Astrocyte (in vitro differentiated cells and primary cell): ENCODE measurements around the gene TPH2. TPM values are rescaled to one million over a fixed set of nuclear protein-coding genes. Genes with fewer than 3 reads are reported as not detected.

ENCODE experiments used
- DNase-seq: peaks from one replicate; pipeline ENCODE4 v3.0.0-alpha.2; 2010; ENCODE audit warnings: low read depth
- FAIRE-seq: peaks from 2 replicates; lab custom pipeline; 2011; peaks lifted over from hg19 to GRCh38; lab: Jason Lieb, UNC
- H2AFZ ChIP-seq: 2 replicates; pipeline ENCODE4 v1.6.0; 2012; ENCODE audit warnings: low read depth, low read length, inconsistent platforms
- H3K27ac ChIP-seq: 2 replicates; pipeline ENCODE4 v1.5.1; 2011; ENCODE audit warnings: low read depth, low read length, inconsistent platforms
- H3K27me3 ChIP-seq: 2 replicates; pipeline ENCODE4 v1.6.0; 2011; ENCODE audit warnings: low read length, inconsistent platforms; ENCODE audit not compliant: insufficient read depth
- H3K36me3 ChIP-seq: 2 replicates; pipeline ENCODE4 v1.5.1; 2011; ENCODE audit warnings: low read length, inconsistent platforms; ENCODE audit not compliant: insufficient read depth
- H3K4me1 ChIP-seq: 2 replicates; pipeline ENCODE4 v1.5.1; 2011; ENCODE audit warnings: low read length, inconsistent platforms; ENCODE audit not compliant: insufficient read depth
- H3K4me2 ChIP-seq: 2 replicates; pipeline ENCODE4 v1.6.0; 2012; ENCODE audit warnings: low read length, inconsistent platforms
- H3K4me3 ChIP-seq: 2 replicates; pipeline ENCODE4 v1.5.1; 2011; ENCODE audit warnings: low read depth, mild to moderate bottlenecking, low read length, inconsistent platforms; ENCODE audit not compliant: insufficient read depth
- H3K79me2 ChIP-seq: 2 replicates; pipeline ENCODE4 v1.6.0; 2012; ENCODE audit warnings: mild to moderate bottlenecking, low read length, inconsistent platforms; ENCODE audit not compliant: insufficient read depth
- H3K9ac ChIP-seq: 2 replicates; pipeline ENCODE4 v1.6.0; 2012; ENCODE audit warnings: mild to moderate bottlenecking, low read length, inconsistent platforms
- H3K9me3 ChIP-seq: 2 replicates; pipeline ENCODE4 v1.5.1; 2012; ENCODE audit warnings: low read depth, mild to moderate bottlenecking, low read length, inconsistent platforms; ENCODE audit not compliant: insufficient read depth
- H4K20me1 ChIP-seq: 2 replicates; pipeline ENCODE4 v1.6.0; 2012; ENCODE audit warnings: low read length, inconsistent platforms; ENCODE audit not compliant: insufficient read depth
- H3K27ac Mint-ChIP-seq: one replicate; pipeline ENCODE4 v1.8.0; 2021; ENCODE audit warnings: mild to moderate bottlenecking, mixed read lengths; ENCODE audit not compliant: unreplicated experiment
- H3K27me3 Mint-ChIP-seq: one replicate; pipeline ENCODE4 v1.8.0; 2021; ENCODE audit warnings: low read depth, mixed read lengths; ENCODE audit not compliant: unreplicated experiment
- H3K36me3 Mint-ChIP-seq: one replicate; pipeline ENCODE4 v1.8.0; 2021; ENCODE audit warnings: low read depth, mixed read lengths; ENCODE audit not compliant: unreplicated experiment
- H3K4me1 Mint-ChIP-seq: one replicate; pipeline ENCODE4 v1.8.0; 2021; ENCODE audit warnings: low read depth, mixed read lengths; ENCODE audit not compliant: unreplicated experiment
- H3K4me3 Mint-ChIP-seq: one replicate; pipeline ENCODE4 v1.8.0; 2021; ENCODE audit warnings: mild to moderate bottlenecking, moderate library complexity, mixed read lengths; ENCODE audit not compliant: unreplicated experiment
- H3K9me3 Mint-ChIP-seq: one replicate; pipeline ENCODE4 v1.8.0; 2021; ENCODE audit warnings: mild to moderate bottlenecking, mixed read lengths; ENCODE audit not compliant: unreplicated experiment
- CTCF ChIP-seq: IDR thresholded peaks from 2 replicates; pipeline ENCODE4 v1.5.1; 2011; ENCODE audit warnings: low read depth, mild to moderate bottlenecking, inconsistent platforms, low read length, moderate library complexity; ENCODE audit not compliant: insufficient read depth
- EZH2 ChIP-seq: IDR thresholded peaks from 2 replicates; pipeline ENCODE4 v1.6.1; 2012; ENCODE audit warnings: mild to moderate bottlenecking, low read length, inconsistent platforms; ENCODE audit not compliant: insufficient read depth
- total RNA-seq: library from RNA; stranded (reverse); gene quantifications from 2 replicates; pipeline ENCODE4 v1.2.1, GENCODE V29; 2021

TPH2 gene
- total RNA-seq, 1 donor from 2014 or later, result 0.30 TPM

GRCh38 chr12:71935594-71935993 is 3.1 kb upstream of the TPH2 start:
- H3K27me3 Mint-ChIP-seq, result no peaks in the 10 kb centered on the region
- H3K36me3 Mint-ChIP-seq, result no peaks in the 10 kb centered on the region
- H3K4me1 Mint-ChIP-seq, result peaks cover 4% of the 10 kb centered on the region

GRCh38 chr12:71940068-71940467 is 1.4 kb downstream of the TPH2 start:
- Histone ChIP-seq H3K27ac (no peak overlapping the region), H4K20me1 (no peaks in the 10 kb centered on the region), H3K9me3 (no peaks in the 10 kb centered on the region), H3K4me2 (no peak overlapping the region), H3K4me3 (no peak overlapping the region), H3K4me1 (no peaks in the 10 kb centered on the region), H3K27me3 (peaks cover 2% of the 10 kb centered on the region), H3K9ac (no peak overlapping the region), H2AFZ (no peak overlapping the region), H3K79me2 (no peaks in the 10 kb centered on the region), H3K36me3 (no peaks in the 10 kb centered on the region)
- FAIRE-seq (no peak), DNase-seq (no peak)
- Mint-ChIP-seq H3K4me1 (no peaks in the 10 kb centered on the region), H3K27me3 (no peaks in the 10 kb centered on the region), H3K4me3 (no peak overlapping the region), H3K36me3 (no peaks in the 10 kb centered on the region), H3K27ac (no peak overlapping the region), H3K9me3 (peaks cover 1% of the 10 kb centered on the region)
- no peak for TF ChIP-seq CTCF
- no peak for TF ChIP-seq EZH2

More at GRCh38 chr12:71935594-71935993, 3.1 kb upstream of the TPH2 start:
- Histone ChIP-seq H3K4me2 (no peak overlapping the region), H3K4me1 (no peaks in the 10 kb centered on the region), H2AFZ (no peak overlapping the region), H3K4me3 (no peak overlapping the region), H3K36me3 (no peaks in the 10 kb centered on the region), H3K79me2 (no peaks in the 10 kb centered on the region), H3K27ac (no peak overlapping the region), H3K9me3 (no peaks in the 10 kb centered on the region), H3K9ac (no peak overlapping the region), H3K27me3 (peaks cover under 1% of the 10 kb centered on the region), H4K20me1 (no peaks in the 10 kb centered on the region)
- H3K4me3 Mint-ChIP-seq, result no peak overlapping the region
- H3K9me3 Mint-ChIP-seq, result peaks cover 1% of the 10 kb centered on the region
- DNase-seq (no peak), FAIRE-seq (no peak)
- H3K27ac Mint-ChIP-seq, result no peak overlapping the region
- no peak for TF ChIP-seq CTCF
- no peak for TF ChIP-seq EZH2

GRCh38 chr12:71941174-71941573 is 2.5 kb downstream of the TPH2 start:
- Histone ChIP-seq H3K9ac (no peak overlapping the region), H3K4me1 (no peaks in the 10 kb centered on the region), H3K27ac (no peak overlapping the region), H4K20me1 (no peaks in the 10 kb centered on the region), H3K4me2 (no peak overlapping the region), H2AFZ (no peak overlapping the region), H3K4me3 (no peak overlapping the region), H3K79me2 (no peaks in the 10 kb centered on the region), H3K27me3 (peaks cover 4% of the 10 kb centered on the region), H3K36me3 (no peaks in the 10 kb centered on the region), H3K9me3 (no peaks in the 10 kb centered on the region)
- H3K4me1 Mint-ChIP-seq, result no peaks in the 10 kb centered on the region
- H3K27ac Mint-ChIP-seq, result no peak overlapping the region
- FAIRE-seq (no peak), DNase-seq (no peak)
- H3K27me3 Mint-ChIP-seq, result no peaks in the 10 kb centered on the region
- no peaks in the 10 kb centered on the region for H3K36me3 Mint-ChIP-seq
- peaks cover 1% of the 10 kb centered on the region for H3K9me3 Mint-ChIP-seq
- H3K4me3 Mint-ChIP-seq, result no peak overlapping the region
- TF ChIP-seq CTCF (no peak), EZH2 (no peak)
